Thoracic aorta (tissue), 2 donors: ENCODE data around the gene F2R. TPM values are rescaled to one million over a fixed set of nuclear protein-coding genes. Genes with fewer than 3 reads are reported as not detected.
"Not testable (repeated sequence)": the region's sequence is repeated elsewhere in the genome, so short reads cannot be mapped to it uniquely, and the experiment has no call there.

Experiments
- ATAC-seq: fragments of 150-250 bp; one replicate; pipeline ENCODE4 v1.8.0; 2017; ENCODE audit warnings: low read depth; ENCODE audit not compliant: insufficient number of reproducible peaks, low FRiP score
- DNase-seq: peaks from one replicate; pipeline ENCODE4 v3.0.0-alpha.2; 2020; ENCODE audit warnings: low spot score
- H3K27ac ChIP-seq, 2 donors: fragments of 200-600 bp; sonication (generic); 1 replicate in 1 of 2; 2 replicates in 1 of 2; pipeline ENCODE4 v1.5.1; 2016; ENCODE audit warnings: mild to moderate bottlenecking in 2 of 2, moderate library complexity in 2 of 2
- H3K27me3 ChIP-seq: fragments of 200-600 bp; sonication (generic); replicated peaks from 2 replicates; pipeline ENCODE4 v1.6.0; 2016; ENCODE audit warnings: mild to moderate bottlenecking; ENCODE audit not compliant: insufficient read depth
- H3K36me3 ChIP-seq: fragments of 200-600 bp; sonication (generic); one replicate; pipeline ENCODE4 v1.5.1; 2016
- H3K4me1 ChIP-seq, 2 donors: fragments of 200-600 bp; sonication (generic); 1 replicate in 1 of 2; 2 replicates in 1 of 2; pipeline versions ENCODE4 v1.5.1 to v1.6.0; 2016; ENCODE audit warnings: low read depth in 2 of 2, mild to moderate bottlenecking in 1 of 2; ENCODE audit not compliant: control insufficient read depth in 1 of 2
- H3K4me3 ChIP-seq: fragments of 200-600 bp; sonication (generic); 2 replicates; pipeline ENCODE4 v1.5.1; 2016; ENCODE audit warnings: mild to moderate bottlenecking
- H3K9me3 ChIP-seq: fragments of 200-600 bp; sonication (generic); 2 replicates; pipeline ENCODE4 v1.5.1; 2016
- CTCF ChIP-seq: fragments of 200-600 bp; sonication (generic); IDR thresholded peaks from one replicate; pipeline ENCODE4 v1.5.1; 2019; ENCODE audit warnings: antibody characterized with exemption
- total RNA-seq, 2 donors: library from RNA; depleted of rRNA; stranded (reverse); fragments of >200 nt; gene quantifications; one replicate each; pipeline versions ENCODE4 v1.1.0 to v1.2.3, GENCODE V29; 2016

The F2R gene
- total RNA-seq, 2 donors from 2014 or later, result 96.4 to 240 TPM

- no peak for TF ChIP-seq CTCF
- Histone ChIP-seq H3K36me3 (no peaks in the 10 kb centered on the region), H3K4me3 (no peak overlapping the region), H3K27me3 (no peaks in the 10 kb centered on the region), H3K27ac (no peak overlapping the region), H3K4me1 (no peaks in the 10 kb centered on the region), H3K9me3 (no peaks in the 10 kb centered on the region)
- DNase-seq, result no peak
- ATAC-seq, result no peak
Measured at GRCh38 chr5:76673125-76673524, 42.8 kb upstream of the F2R start.

- Histone ChIP-seq H3K4me3 (no peak overlapping the region), H3K4me1 (no peaks in the 10 kb centered on the region), H3K36me3 (no peaks in the 10 kb centered on the region), H3K27me3 (no peaks in the 10 kb centered on the region), H3K27ac (no peak overlapping the region), H3K9me3 (no peaks in the 10 kb centered on the region)
- ATAC-seq (no peak), DNase-seq (no peak)
- no peak for TF ChIP-seq CTCF
Measured at GRCh38 chr5:76674330-76675066, 41.4 kb upstream of the F2R start.

GRCh38 chr5:76675364-76675763 is 40.6 kb upstream of the F2R start:
- DNase-seq (no peak), ATAC-seq (no peak)
- TF ChIP-seq CTCF, result no peak
- Histone ChIP-seq H3K27me3 (no peaks in the 10 kb centered on the region), H3K27ac (no peak overlapping the region), H3K4me1 (no peaks in the 10 kb centered on the region), H3K4me3 (no peak overlapping the region), H3K36me3 (no peaks in the 10 kb centered on the region), H3K9me3 (no peaks in the 10 kb centered on the region)

- H3K27me3 ChIP-seq, result no peaks in the 10 kb centered on the region
- no peaks in the 10 kb centered on the region for H3K4me1 ChIP-seq
- no peak for ATAC-seq
- H3K36me3 ChIP-seq, result no peaks in the 10 kb centered on the region
- TF ChIP-seq CTCF, result no peak
- DNase-seq, result no peak
- H3K27ac ChIP-seq, result no peak overlapping the region
- no peak overlapping the region for H3K4me3 ChIP-seq
- no peaks in the 10 kb centered on the region for H3K9me3 ChIP-seq
Measured at GRCh38 chr5:76677849-76678472, 38.0 kb upstream of the F2R start.

- Histone ChIP-seq H3K27ac (no peak overlapping the region), H3K27me3 (no peaks in the 10 kb centered on the region), H3K36me3 (no peaks in the 10 kb centered on the region), H3K4me3 (no peak overlapping the region), H3K4me1 (no peaks in the 10 kb centered on the region), H3K9me3 (no peaks in the 10 kb centered on the region)
- no peak for ATAC-seq
- no peak for TF ChIP-seq CTCF
- DNase-seq, result no peak
Measured at GRCh38 chr5:76679231-76679630, 36.7 kb upstream of the F2R start.

- not testable (repeated sequence) for DNase-seq, ATAC-seq, H3K36me3 ChIP-seq, H3K9me3 ChIP-seq, H3K27ac ChIP-seq, H3K27me3 ChIP-seq, H3K4me3 ChIP-seq, H3K4me1 ChIP-seq
Measured at GRCh38 chr5:76680826-76681225, 35.1 kb upstream of the F2R start.
